SU-DHL-6 (cell line): ENCODE data around the gene CEP128.

Experiments used
- EZH2phosphoT487 ChIP-seq: fragments of 200-600 bp; sonication (generic), shearing (Covaris generic); conservative IDR thresholded peaks from 2 replicates; pipeline ENCODE4 v1.6.1; 2018; ENCODE audit warnings: mild to moderate bottlenecking, antibody characterized with exemption, low read length, moderate library complexity, mixed read lengths
- TF ChIP-seq, protein P1 (sequence below): fragments of 200-600 bp; sonication (generic); IDR thresholded peaks from one replicate; pipeline ENCODE4 v1.5.1; 2017; ENCODE audit warnings: antibody characterized with exemption, mild to moderate bottlenecking, low read length, moderate library complexity; ENCODE audit not compliant: insufficient read depth, poor library complexity, severe bottlenecking

DNA sequence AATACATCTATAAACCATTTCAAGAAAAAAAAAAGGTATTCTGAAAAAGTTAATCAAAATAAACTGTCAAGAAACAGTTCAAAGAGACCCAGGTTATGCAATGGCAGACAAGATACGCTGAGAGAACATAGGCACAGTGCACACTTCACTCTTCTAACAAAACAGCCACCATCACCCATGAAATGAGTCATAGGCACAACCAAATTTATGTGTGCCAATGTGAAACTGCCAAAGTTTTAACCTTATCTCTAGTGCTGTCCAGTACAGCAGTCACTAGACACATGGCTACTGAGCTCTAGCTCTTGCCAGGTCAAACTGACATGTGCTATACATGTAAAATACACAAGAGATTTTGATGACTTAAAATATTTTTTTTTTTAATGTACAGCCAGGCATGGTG lies 1.4 kb downstream of the CEP128 start:
- TF ChIP-seq, protein P1, sequence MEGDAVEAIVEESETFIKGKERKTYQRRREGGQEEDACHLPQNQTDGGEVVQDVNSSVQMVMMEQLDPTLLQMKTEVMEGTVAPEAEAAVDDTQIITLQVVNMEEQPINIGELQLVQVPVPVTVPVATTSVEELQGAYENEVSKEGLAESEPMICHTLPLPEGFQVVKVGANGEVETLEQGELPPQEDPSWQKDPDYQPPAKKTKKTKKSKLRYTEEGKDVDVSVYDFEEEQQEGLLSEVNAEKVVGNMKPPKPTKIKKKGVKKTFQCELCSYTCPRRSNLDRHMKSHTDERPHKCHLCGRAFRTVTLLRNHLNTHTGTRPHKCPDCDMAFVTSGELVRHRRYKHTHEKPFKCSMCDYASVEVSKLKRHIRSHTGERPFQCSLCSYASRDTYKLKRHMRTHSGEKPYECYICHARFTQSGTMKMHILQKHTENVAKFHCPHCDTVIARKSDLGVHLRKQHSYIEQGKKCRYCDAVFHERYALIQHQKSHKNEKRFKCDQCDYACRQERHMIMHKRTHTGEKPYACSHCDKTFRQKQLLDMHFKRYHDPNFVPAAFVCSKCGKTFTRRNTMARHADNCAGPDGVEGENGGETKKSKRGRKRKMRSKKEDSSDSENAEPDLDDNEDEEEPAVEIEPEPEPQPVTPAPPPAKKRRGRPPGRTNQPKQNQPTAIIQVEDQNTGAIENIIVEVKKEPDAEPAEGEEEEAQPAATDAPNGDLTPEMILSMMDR = no peak
- no peak for TF ChIP-seq EZH2phosphoT487
